NCI-H510A treated with DMSO at 0.1 percent for 48 hours (cell line): ENCODE data around the gene CHD1.

Experiments used
- DNase-seq: peaks from one replicate; lab custom pipeline; 2025; lab: John Stamatoyannopoulos, UW

CHD1 gene

GRCh38 chr5:98807806-98808205, 121.0 kb downstream of the CHD1 start:
- DNase-seq: no peak

GRCh38 chr5:98805070-98805469, 123.7 kb downstream of the CHD1 start:
- DNase-seq: no peak

GRCh38 chr5:98804066-98804465, 124.7 kb downstream of the CHD1 start:
- DNase-seq: no peak
